Muscle layer of duodenum (tissue), 2 donors: ENCODE measurements around the gene PLAAT3.
"Not testable (repeated sequence)": the region's sequence is repeated elsewhere in the genome, so short reads cannot be mapped to it uniquely, and the experiment has no call there.

Source experiments
- H3K27ac ChIP-seq: one replicate; pipeline ENCODE4 v1.7.0; 2013; ENCODE audit warnings: mild to moderate bottlenecking, low read length
- H3K27me3 ChIP-seq: one replicate; pipeline ENCODE4 v1.7.0; 2013; ENCODE audit warnings: low read depth, mild to moderate bottlenecking, control low read depth, low read length
- H3K36me3 ChIP-seq, 2 donors: one replicate each; pipeline ENCODE4 v1.7.0; 2013; ENCODE audit warnings: low read length in 2 of 2, control low read depth in 1 of 2, mild to moderate bottlenecking in 1 of 2; ENCODE audit not compliant: insufficient read depth in 2 of 2, control insufficient read depth in 1 of 2
- H3K4me1 ChIP-seq, 2 donors: one replicate each; pipeline ENCODE4 v1.7.0; 2013; ENCODE audit warnings: low read length in 2 of 2, mild to moderate bottlenecking in 2 of 2, control low read depth in 1 of 2, moderate library complexity in 1 of 2; ENCODE audit not compliant: insufficient read depth in 2 of 2, control insufficient read depth in 1 of 2
- H3K4me3 ChIP-seq, 2 donors: one replicate each; pipeline ENCODE4 v1.7.0; 2013; ENCODE audit warnings: low read length in 2 of 2, low read depth in 1 of 2, mild to moderate bottlenecking in 1 of 2
- H3K9me3 ChIP-seq, 2 donors: one replicate each; pipeline ENCODE4 v1.7.0; 2013; ENCODE audit warnings: low read length in 2 of 2, control low read depth in 1 of 2, mild to moderate bottlenecking in 1 of 2; ENCODE audit not compliant: control insufficient read depth in 1 of 2
- donor health status: healthy.

Gene PLAAT3

GRCh38 chr11:63532799-63533475, 81.3 kb downstream of the PLAAT3 start:
- H3K27me3 ChIP-seq: no peaks in the 10 kb centered on the region
- no peak overlapping the region for H3K27ac ChIP-seq
- no peaks in the 10 kb centered on the region for H3K9me3 ChIP-seq
- no peaks in the 10 kb centered on the region for H3K36me3 ChIP-seq
- no peak overlapping the region for H3K4me3 ChIP-seq
- peaks cover 7 to 8% of the 10 kb centered on the region in 2 donors for H3K4me1 ChIP-seq

GRCh38 chr11:63532117-63532516, 82.1 kb downstream of the PLAAT3 start:
- Histone ChIP-seq H3K27me3 (no peaks in the 10 kb centered on the region), H3K4me1 (peaks cover 0 to 5% of the 10 kb centered on the region in 2 donors), H3K27ac (no peak overlapping the region), H3K36me3 (no peaks in the 10 kb centered on the region), H3K4me3 (no peak overlapping the region), H3K9me3 (no peaks in the 10 kb centered on the region)

GRCh38 chr11:63531074-63531792, 83.0 kb downstream of the PLAAT3 start:
- H3K4me3 ChIP-seq, H3K27ac ChIP-seq, H3K36me3 ChIP-seq, H3K9me3 ChIP-seq, H3K4me1 ChIP-seq, H3K27me3 ChIP-seq: not testable (repeated sequence)

GRCh38 chr11:63530021-63530420, 84.2 kb downstream of the PLAAT3 start:
- Histone ChIP-seq H3K4me1 (no peaks in the 10 kb centered on the region), H3K4me3 (no peak overlapping the region), H3K36me3 (no peaks in the 10 kb centered on the region), H3K27ac (no peak overlapping the region), H3K9me3 (no peaks in the 10 kb centered on the region), H3K27me3 (no peaks in the 10 kb centered on the region)

- H3K27me3 ChIP-seq, H3K4me1 ChIP-seq, H3K4me3 ChIP-seq, H3K9me3 ChIP-seq, H3K36me3 ChIP-seq, H3K27ac ChIP-seq: not testable (repeated sequence)
Measured at GRCh38 chr11:63529373-63529772, 84.9 kb downstream of the PLAAT3 start.

- not testable (repeated sequence) for H3K27me3 ChIP-seq, H3K27ac ChIP-seq, H3K36me3 ChIP-seq, H3K4me1 ChIP-seq, H3K9me3 ChIP-seq, H3K4me3 ChIP-seq
Measured at GRCh38 chr11:63528729-63529278, 85.4 kb downstream of the PLAAT3 start.

- not testable (repeated sequence) for H3K4me1 ChIP-seq, H3K27ac ChIP-seq, H3K9me3 ChIP-seq, H3K36me3 ChIP-seq, H3K27me3 ChIP-seq, H3K4me3 ChIP-seq
Measured at GRCh38 chr11:63528156-63528555, 86.1 kb downstream of the PLAAT3 start.

GRCh38 chr11:63527667-63528066, 86.6 kb downstream of the PLAAT3 start:
- Histone ChIP-seq H3K27ac (no peak overlapping the region), H3K4me1 (no peaks in the 10 kb centered on the region), H3K36me3 (no peaks in the 10 kb centered on the region), H3K9me3 (no peaks in the 10 kb centered on the region), H3K4me3 (no peak overlapping the region), H3K27me3 (no peaks in the 10 kb centered on the region)
